Measurements from ENCODE around the gene CTNND2.
"Not testable (repeated sequence)": the region's sequence is repeated elsewhere in the genome, so short reads cannot be mapped to it uniquely, and the experiment has no call there.

CTNND2 gene

DNA sequence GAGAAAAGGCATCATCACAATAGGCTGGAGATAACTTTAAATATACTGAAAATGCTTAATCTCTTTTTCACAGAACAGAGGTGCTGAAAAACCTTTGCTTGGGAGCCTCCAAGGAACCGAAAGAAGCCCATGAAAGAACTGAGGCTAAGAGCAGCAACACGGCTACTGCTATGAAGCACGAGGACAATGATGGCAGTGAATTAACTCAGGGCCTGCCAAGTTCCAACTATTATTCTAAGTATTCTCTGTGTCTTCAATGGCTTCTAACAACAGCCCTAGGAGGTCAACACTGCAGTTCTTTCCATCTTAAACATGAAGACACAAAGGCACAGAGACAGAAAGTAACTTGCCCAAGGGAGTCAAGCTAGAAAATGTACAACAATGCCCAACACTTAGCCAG, 850.2 kb downstream of the CTNND2 start:
- no peak for DNase-seq

DNA sequence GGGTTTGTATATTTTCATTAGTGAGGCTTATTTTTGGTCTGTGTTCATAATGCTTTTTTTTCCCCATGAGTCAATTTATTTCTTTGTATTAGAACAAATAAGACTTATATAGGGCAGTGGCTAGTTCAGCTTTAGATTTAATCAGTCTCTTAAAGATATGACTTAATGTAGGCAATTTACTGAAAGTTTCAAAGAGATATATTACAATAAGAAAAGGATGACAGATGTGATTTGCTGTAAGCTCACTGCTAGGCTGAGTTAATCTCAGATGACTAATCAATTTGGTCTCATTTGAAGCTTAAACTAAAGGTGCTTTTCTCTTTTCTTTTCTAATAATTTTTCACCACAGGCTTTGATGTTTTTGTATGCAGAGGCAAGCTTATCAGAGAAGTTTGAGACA, 851.4 kb downstream of the CTNND2 start:
- no peak for DNase-seq

DNA sequence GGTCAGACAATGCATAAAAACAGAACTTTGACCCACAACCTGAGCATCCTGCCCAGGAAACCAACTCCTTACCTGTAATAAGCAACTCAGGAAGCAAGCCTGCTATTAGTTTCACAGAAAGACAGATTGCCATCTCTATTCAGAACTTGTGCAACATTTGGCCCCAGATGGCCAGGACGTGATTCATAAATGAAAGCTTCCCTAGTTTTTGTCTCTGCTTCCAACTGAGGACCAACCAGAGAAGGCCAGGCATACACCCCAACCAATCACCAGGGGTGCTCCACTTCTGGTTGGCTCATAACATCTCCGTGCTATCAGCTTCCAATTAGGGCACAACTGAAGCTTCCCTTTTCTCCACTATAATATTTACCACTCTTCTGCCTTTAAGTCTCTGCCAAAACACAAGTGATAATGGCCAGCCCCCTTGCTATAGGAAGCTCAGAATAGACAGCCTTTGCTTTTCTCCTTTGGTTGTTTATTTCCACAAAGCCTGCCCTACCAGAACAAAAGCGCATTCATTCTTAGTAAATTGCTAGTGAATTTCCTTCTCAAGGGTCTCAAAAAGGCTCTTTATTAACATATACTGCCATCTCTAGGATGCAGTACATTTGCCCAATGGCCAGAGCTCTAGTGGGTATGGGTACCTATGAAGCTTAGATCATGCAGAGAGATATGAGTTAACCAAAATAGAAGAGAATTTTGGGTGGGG, 853.5 kb downstream of the CTNND2 start:
- DNase-seq: no peak

DNA sequence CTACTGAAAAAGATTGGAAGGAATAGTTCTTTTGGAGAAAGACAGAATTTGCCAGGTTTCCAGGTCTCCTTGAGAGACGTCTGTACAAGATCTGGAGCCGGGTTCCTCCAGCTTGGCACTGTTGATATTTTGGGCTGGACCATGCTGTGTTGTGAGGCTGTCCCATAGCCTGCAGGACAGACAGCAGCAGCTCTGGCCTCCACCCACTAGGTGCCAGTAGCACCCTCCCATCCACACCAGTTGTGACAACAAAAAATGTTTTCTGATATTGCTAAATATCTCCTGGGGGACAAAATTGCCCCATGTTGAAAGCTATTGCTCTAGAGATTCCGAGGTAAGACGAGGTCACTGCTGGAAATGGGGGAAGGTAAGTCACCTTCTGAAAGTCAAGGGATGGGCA, 855.5 kb downstream of the CTNND2 start:
- no peak for DNase-seq

DNA sequence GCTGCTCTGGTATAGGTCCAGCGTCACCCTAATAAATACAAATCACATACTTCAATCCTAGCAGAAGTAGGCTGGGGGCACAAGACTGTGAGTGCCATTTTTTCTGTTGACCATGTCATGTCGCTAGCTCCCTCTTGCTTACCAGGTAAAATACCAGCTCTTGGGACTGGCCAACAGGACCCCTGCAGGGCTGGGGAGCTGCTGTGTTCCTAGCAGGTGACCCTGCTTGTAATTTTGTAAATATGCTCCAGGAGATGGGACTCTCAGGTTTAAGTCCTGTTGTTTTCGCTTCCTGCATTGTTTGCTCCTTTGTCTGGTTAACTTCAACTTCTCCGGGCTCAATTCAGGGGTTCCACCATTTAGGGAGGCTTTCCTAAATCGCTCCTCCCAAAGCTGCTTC, 856.6 kb downstream of the CTNND2 start:
- DNase-seq: no peak

DNA sequence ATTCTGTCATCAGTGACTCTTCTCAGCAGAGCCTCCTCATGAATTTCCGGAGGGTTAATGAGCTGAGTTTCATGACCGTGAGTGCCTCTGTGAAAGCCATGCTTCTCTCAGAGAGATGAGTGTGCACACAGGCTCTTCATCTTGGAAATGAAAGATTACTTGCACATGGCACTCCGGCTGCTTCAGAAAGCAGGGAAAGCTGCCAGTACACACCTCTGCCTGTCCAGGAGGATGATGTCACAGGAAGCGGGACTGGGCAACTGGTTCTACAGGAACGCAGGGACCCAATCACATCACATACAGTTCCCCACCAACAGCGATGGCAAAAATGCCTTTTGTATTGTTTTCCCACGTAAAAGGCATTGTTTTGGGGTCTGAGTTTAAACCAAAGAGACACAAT, 857.2 kb downstream of the CTNND2 start:
- no peak for DNase-seq

DNA sequence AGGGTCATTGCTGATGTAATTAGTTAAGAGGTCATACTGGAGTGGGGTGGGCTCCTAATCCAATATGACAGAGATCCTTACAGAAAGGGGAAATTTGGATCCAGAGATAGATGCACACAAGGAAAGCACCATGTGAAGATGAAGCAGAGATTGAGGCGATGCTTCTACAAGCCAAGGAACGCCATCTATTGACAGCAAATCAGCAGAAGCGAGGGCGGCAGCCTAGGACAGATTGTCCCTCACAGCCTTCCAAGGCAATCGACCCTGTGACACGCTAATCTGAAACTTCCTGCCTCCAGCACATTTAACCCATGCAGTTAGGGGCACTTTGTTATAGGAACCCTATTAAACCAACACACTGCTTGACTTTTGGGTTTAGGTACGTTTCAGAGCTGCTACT, 858.1 kb downstream of the CTNND2 start:
- no peak for DNase-seq

DNA sequence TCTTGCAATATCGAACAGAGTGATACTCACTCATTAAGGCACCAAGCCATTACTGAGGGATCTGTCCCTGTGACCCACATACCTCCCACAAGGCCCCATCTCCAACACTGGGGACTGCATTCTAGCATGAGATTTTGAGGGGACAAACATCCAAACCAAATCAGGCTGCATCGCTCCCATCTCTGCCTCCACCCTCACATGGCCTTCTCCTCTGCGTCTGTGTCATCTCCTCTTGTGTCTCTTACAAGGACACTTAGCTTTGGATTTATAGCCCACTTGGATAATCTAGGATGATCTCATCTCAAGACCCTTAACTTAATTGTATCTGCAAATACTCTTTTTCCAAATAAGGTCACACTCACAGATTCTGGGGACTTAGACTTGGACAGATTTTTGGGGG, 858.8 kb downstream of the CTNND2 start:
- no peak for DNase-seq

DNA sequence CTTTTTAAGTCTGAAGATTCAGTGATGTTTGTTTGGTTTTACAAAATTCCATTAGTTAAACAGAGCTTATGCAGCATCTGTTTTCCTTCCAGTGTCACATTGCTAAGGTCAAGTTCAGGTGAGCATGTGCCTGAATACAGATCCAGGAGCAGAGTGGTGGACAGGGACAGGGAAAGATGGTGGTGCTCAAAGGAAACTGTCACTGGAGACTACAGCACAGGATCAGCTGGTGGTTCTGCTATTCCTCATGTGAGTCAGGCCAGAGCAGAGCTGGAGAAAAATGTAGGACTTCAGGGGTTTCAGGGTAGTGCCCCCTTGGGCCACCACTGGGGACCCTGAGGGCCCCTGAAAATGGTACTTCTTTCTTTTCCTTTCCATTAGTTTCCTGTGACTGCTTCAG, 859.7 kb downstream of the CTNND2 start:
- no peak for DNase-seq

DNA sequence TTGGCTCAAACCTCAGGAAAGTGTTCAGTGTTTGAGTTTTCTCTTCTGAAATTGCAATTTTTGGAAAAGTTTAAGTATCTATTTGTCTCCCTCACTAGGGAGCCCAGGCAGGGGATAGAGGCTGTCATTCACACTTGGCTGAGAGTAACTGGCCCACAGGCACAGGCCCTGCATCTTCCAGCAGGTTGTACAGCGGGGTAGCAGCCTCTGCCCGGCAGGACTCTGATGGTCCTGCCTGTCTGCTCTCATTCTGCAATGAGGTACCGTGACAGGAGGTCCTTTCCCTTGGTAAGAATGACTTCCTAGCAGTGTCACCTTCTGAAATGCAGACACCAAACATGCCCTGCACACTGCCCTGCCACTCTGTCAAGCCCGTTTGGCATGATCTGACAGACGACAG, 860.4 kb downstream of the CTNND2 start:
- DNase-seq: no peak

DNA sequence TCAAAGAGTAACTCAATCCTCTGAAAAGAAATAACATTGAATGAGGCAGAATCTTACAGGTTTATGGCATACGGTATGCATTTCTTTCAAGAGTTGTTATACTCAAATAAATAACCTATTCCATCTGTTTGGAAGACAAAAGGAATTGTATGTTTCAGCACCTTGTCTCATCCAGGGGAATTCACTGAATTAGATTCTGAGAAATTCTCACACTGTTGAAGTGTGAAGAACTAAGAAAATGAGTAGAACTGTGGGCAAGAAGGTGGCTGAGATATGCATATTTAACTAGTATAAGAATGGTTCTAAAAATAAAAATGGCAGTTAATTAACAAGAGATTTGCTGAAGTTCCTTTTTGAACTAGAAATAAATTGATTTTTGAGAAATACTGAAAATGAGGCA, 863.9 kb downstream of the CTNND2 start:
- no peak for DNase-seq

DNA sequence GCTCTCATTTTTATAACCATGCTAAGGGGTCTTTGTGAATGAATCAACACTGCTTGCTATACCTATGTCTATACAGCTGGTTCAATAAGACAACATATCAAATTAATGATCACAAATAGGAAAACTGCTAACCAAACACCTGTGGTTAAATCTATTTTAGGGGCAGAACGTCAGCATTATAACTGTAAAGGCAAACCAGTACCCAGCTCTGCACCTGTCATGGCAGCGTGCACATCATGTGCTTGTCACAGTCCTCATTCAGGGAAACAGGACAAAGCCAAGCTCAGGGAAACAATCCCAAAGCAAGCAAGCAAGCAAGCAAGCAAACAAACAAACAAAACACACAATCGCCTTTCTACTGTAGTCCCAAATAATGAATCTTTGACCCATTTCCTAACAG, 865.5 kb downstream of the CTNND2 start:
- DNase-seq: no peak

DNA sequence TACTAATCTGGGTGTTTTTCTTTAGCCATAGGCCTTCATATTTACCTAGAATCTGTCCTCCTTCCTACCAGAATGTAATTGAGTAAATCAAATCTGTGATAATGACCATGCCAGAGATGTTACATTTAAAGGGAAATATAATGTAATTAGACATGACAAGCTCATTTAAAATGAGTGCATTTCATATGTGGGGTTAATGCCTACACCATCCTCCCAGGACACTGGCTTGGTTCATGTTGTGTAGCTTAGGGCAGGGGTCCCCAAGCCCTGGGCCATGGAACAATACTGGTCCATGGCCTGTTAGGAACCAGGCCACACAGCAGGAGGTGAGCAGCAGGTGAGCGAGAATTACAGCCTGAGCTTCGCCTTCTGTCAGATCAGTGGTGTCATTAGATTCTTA, 866.3 kb downstream of the CTNND2 start:
- no peak for DNase-seq

DNA sequence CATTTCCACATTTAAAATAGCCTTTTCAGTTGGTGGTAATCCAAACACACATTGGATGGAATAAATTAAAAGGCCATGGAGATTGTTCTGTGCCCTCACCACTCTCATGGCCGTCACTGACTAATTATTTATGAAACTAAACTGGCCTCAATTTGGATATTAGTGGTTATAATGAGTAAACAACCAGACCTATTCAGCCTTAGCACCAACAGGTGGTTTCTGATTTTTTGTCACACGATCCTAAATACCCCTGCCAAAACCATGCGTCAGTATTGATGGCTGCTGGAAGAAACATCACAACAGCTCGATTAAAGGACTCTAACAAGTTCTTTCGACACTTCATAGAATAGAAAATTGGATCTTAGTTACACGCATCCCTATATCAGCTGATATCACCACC, 867.2 kb downstream of the CTNND2 start:
- DNase-seq: no peak

DNA sequence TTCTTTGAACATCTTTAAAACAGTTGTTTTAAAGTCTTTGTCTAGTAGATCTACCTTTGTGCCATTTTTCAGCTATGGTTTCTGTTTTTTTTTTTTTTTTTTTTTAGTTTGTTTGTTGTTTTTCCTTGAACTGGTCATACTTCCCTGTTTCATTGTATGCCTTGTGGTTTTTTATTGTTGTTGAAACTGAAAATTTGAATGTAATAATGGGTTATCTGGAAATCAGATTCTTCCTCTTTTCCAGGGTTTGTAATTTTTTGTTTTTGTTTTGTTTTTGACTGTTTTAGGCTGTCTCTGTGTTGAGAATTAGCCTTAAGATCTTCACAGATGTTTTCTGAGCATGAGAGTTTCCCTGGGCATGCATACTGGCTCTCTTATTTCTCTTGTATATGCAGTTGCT, 873.6 kb downstream of the CTNND2 start:
- no peak for DNase-seq

DNA sequence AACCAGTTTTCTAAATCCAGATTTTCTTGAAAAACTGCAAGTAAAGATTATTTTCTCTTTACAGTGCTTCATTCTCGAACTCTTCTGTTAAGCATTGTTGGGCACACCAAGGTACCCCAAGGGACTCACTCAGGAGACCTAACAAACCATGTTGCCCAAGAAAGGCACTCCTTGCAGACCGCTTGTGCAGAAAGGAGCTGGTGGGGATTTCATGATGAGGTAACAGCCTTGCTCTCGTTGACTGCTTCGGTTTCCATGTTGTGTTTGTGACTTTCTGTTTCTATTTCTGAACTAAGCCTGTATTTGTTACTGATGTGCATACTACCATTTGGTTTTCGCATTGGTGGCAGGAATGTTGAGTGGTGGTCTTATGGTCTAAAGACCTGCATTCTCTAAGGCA, 876.6 kb downstream of the CTNND2 start:
- DNase-seq: no peak

DNA sequence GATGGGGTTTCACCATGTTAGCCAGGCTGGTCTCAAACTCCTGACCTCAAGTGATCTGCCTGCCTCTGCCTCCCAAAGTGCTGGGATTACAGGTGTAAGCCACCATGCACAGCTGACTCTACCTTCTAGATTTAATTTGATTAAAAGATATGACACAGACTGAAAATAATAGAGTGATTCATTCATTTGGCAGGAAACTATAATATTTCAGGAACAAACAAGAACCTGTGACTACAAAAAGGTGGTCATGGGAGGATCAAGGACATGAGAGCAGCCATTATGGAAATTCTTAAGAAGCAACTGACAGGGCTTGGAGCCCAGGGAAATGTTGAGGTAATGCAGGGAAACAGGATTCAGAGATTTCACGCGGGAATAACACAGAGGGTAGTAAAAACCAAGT, 877.7 kb downstream of the CTNND2 start:
- DNase-seq: no peak

DNA sequence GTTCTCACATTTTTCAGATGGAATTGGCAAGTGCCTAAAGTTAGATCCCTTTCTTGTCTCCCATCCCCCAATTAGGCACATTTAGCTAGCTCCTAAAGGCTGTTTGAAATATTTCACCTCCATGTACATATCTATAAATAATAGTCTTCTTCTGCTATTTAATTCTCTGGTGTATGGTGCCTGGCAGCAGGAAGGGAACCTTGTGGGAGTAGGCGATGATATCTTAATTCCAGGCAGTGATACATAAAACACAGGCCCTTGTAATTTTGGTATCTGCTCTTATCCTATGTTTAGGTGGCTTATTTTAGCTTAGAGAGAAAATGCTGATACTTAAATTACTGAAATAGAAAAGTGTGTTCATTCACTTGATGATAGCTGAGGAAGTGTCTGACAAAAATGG, 880.3 kb downstream of the CTNND2 start:
- DNase-seq: no peak

DNA sequence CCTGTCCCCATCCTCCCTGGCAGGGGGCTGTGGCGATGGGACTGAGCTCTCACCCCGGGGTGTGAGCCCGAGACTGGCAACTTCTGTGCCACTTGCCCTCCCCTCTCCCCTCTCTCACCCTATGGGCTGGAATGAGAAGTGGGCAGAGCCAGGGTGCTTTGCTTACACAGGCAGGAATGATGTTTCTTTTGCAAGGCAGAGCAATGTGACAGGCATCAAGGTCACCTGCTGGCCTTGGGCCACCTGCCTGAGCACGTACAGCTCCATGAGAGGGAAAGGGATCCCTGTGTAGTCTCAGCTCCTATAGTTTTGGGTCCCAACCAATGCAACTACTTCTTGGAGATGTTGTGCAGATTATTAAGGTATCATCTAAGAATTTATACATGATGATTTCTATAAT, 890.5 kb downstream of the CTNND2 start:
- DNase-seq: no peak

DNA sequence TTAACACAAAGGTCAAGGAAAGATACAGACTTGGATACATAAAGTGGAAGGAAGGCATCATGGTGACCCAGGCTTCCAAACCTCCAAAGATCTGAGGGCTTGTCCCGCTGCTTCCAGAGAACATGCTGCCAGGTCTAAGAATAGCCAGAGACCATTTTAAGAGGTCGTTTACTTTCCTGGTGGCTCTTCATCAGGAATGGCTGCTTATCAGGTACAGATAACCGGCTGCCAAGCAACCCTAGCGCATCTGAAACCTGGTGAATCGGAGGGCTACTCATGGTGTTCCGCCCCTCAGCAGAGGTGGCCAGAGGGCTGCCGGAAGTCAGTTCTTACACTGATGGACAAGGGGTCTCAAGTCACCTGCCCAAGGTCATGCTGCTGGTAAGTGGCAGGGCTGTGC, 892.0 kb downstream of the CTNND2 start:
- no peak for DNase-seq

DNA sequence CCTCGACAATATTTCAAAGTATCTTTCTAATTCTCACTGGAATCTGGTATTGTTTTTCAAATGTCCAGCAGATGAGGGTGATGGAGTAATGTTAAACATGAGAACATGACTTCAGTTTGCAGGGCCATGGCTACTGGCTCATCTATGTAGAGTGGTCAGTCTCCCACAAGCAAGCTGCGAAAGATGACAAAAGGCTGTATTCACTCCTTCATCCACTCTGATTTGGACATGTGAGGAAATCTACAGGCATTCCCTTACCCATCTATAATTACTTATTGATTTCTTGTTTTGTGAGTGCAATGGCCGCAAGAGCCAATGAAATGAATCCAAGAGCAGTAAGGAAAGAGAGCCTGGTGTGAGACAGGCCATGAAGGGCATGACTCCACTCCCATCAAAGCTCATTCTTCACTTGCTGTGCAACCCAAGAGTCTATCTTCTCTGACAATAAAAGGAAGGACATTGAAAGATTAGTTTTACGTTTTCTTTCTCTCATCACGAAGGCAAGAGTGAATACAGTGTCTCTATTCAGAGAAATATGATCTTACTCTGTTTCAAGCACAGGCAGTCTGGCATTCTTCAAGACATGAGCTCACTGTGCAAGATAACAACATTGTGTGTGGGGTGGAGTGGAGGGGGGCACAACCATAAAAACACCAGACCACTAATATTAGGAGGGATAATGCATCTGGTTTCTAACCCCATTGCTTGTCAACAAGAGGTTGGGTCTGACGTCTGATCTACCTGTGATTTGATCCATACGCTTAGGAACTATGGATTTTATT, 893.6 kb downstream of the CTNND2 start:
- no peak for DNase-seq

DNA sequence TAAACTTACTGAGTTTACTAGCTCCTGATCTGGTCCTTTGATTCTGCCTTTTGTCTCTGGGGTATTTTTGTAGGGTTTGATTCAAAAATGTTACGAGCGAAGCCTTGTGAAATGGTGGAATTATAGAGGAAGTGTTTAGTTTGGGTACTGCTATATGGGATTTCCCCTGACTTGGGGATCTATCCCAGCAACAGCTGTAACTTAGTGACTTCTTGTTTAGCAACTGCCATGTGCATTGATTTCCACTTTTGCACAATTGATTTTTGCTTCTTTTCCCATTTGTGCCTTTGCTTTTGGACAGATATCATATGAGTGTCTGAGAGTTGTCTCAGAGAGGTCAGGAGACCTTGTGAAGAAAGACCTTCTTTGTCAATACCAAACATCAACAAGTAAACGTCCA, 894.7 kb downstream of the CTNND2 start:
- DNase-seq: no peak

DNA sequence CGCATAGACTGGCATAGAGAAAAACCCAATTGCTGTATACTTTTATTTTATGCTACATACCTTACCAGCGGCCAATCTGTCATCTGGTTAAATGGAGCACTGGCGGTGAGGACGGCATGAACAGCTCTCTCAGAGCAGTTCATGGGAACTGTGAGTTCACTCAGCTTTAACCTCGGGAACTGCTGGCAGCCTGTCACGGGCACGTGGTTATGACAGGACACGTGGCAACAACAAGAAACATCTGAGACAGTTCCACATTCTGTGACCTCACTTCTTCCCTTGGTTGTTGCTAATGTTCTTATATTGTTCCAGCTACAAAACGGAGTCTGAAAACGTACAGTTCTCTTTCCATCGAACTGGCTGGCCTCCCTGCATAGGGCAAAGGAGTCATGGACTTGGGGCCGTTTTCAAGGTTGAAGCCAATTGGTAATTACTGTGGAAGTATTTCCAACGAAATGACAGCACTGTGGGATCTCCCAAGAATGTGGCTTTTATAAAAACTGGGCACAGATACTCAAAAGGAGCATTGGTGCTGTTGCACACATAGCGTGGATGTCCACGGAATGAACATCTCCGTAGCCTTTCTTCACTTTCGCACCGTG, 896.9 kb downstream of the CTNND2 start:
- DNase-seq: no peak

DNA sequence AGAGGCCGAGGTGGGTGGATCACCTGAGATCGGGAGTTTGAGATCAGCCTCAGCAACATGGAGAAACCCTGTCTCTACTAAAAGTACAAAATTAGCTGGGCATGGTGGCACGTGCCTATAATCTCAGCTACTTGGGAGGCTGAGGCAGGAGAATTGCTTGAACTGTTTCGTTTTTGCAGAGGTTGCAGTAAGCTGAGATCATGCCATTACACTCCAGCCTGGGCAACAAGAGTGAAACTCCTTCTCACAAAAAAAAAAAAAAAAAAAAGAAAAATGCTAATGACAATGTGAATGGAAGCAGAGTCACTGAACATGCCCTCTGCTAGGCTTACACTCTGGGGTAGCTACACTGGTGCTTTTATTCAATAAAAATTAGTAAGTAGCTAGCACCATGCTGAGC, 899.7 kb downstream of the CTNND2 start:
- DNase-seq: not testable (repeated sequence)
